ENCODE data around the gene PPP6R2. TPM values are rescaled to one million over a fixed set of nuclear protein-coding genes. Genes with fewer than 3 reads are reported as not detected.
A peak's percentile ranks its signal among the peaks of the same experiment; 100 is the strongest.

Gene PPP6R2
- polyA plus RNA-seq, 3 donors, result 9.1 to 74.5 (median 10.3) TPM

DNA sequence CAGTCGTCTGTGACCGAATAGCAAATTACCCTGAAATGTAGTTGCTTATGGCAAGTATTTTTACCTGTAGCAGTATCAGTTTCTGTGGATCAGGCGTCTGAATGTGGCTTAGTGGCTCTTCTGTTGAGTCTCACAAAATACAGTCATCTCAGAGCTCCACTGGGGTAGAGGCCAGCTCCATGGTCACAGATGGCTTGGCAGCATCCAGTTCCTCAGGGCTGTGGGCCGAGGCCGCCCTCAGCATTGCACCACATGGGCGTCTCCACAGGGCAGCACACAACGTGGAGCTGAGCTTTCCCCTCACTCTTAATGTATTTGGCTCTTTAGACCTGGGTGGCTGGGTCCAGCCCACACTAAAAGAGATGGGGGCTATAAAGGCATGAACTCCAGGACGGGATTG, 73.9 kb downstream of the PPP6R2 start:
- intact Hi-C loops (cut with micrococcal nuclease), result no loop called here
- Mint-ChIP-seq H3K27ac (no peak overlapping the region), H3K36me3 (peaks cover 66 to 86% of the 10 kb centered on the region in 2 donors)

DNA sequence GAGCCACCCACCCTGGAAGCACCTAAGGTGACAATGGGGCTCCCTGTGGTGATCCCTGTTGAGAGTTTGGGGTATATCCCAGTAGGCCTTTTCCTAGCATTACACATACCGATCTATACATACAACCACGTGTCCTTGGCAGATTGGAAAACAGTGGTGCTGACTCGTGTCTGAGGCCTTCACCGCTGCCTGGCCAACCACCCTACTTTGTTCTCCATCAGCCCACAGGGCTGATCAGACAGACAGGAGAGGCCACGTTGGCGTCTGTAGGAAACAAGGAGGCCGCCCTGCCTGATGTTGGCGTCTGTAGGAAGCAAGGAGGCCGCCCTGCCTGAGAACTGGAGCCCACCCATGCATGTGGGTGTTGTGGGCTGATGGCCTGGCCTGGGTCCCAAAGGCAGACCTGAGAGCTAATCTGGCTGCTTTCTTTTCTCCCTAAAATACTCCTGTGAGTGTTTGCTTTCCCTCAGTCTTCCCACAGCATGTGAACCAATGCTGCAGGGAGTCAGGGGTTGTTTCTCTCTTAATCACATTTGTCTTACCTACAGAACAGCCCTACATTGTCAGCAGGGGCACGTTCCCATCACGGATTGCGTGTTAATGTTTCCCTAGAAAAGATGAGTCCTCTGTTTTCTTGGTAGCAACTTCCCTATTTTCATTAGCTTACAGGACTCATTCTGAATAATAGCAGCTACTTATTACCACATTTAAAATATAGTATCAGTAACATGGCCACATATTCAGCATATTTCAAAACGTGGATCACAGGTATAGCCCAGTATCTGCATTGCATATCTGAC, 74.5 kb downstream of the PPP6R2 start:
- no peaks in the 10 kb centered on the region for H3K27me3 ChIP-seq (ENCODE audit: control insufficient read depth in 2 of 2, insufficient read depth in 2 of 2, low read length in 2 of 2)
- peak overlapping the region in 1 of 2 donors; percentile 40 for H3K27ac ChIP-seq (ENCODE audit: low read depth in 1 of 2, low read length in 2 of 2)
- 81% methylated on average over 11 of the region's 13 CpGs for WGBS (ENCODE audit: insufficient coverage)
- no peaks in the 10 kb centered on the region for H3K9me3 ChIP-seq (replicated peaks in 1 of 2; ENCODE audit: control insufficient read depth in 1 of 2, insufficient read depth in 1 of 2, low read length in 2 of 2)
- H3K4me2 ChIP-seq (replicated peaks; ENCODE audit: extremely low read depth, low read length, poor library complexity, severe bottlenecking), result no peak overlapping the region
- no peaks in the 10 kb centered on the region for H3K4me1 ChIP-seq (ENCODE audit: control insufficient read depth in 1 of 2, insufficient read depth in 2 of 2, low read length in 2 of 2)
- H3K79me2 ChIP-seq (ENCODE audit: insufficient read depth, low read length), result no peaks in the 10 kb centered on the region
- Mint-ChIP-seq H3K4me3 (no peak overlapping the region), H3K9me3 (no peaks in the 10 kb centered on the region), H3K27me3 (ENCODE audit: low read depth in 3 of 3) (no peaks in the 10 kb centered on the region), H3K36me3 (peaks cover 71 to 92% of the 10 kb centered on the region in 2 donors), H3K27ac (peak overlapping the region in 4 of 7 donors; percentile 2 to 78 (median 58)), H3K4me1 (peaks cover 2% of the 10 kb centered on the region)
- peak in 2 of 3 donors; percentile 3 to 37 for DNase-seq
- intact Hi-C loops (cut with micrococcal nuclease), result no loop called here
- H3K4me3 ChIP-seq (replicated peaks in 1 of 3; ENCODE audit: low read depth in 2 of 3, low read length in 3 of 3), result no peak overlapping the region
- H2AFZ ChIP-seq (ENCODE audit: insufficient read depth, low read depth, low read length, poor library complexity, severe bottlenecking), result no peak overlapping the region
- no peak for TF ChIP-seq CTCF (IDR thresholded peaks at IDR 0.05)
- H4K20me1 ChIP-seq (ENCODE audit: insufficient read depth, low read length), result peaks cover 10% of the 10 kb centered on the region
- no peak overlapping the region for H3K9ac ChIP-seq (ENCODE audit: insufficient read depth, low read length, poor library complexity, severe bottlenecking)
- H3K36me3 ChIP-seq (replicated peaks in 1 of 2; ENCODE audit: control insufficient read depth in 1 of 2, insufficient read depth in 2 of 2, low read length in 2 of 2), result peaks cover 92 to 97% of the 10 kb centered on the region in 2 donors

More for the DNA sequence above, 73.9 kb downstream of the PPP6R2 start:
- no peak overlapping the region for H3K9ac ChIP-seq (ENCODE audit: insufficient read depth, low read length, poor library complexity, severe bottlenecking)
- peaks cover 86 to 91% of the 10 kb centered on the region in 2 donors for H3K36me3 ChIP-seq (replicated peaks in 1 of 2; ENCODE audit: control insufficient read depth in 1 of 2, insufficient read depth in 2 of 2, low read length in 2 of 2)
- no peaks in the 10 kb centered on the region for H3K9me3 Mint-ChIP-seq
- H3K4me3 ChIP-seq (replicated peaks in 1 of 3; ENCODE audit: low read depth in 2 of 3, low read length in 3 of 3), result no peak overlapping the region
- H3K4me1 ChIP-seq (ENCODE audit: control insufficient read depth in 1 of 2, insufficient read depth in 2 of 2, low read length in 2 of 2), result no peaks in the 10 kb centered on the region
- H2AFZ ChIP-seq (ENCODE audit: insufficient read depth, low read depth, low read length, poor library complexity, severe bottlenecking), result no peak overlapping the region
- H3K4me1 Mint-ChIP-seq, result peaks cover 2% of the 10 kb centered on the region
- no peak overlapping the region for H3K4me3 Mint-ChIP-seq
- no peaks in the 10 kb centered on the region for H3K79me2 ChIP-seq (ENCODE audit: insufficient read depth, low read length)
- H3K9me3 ChIP-seq (replicated peaks in 1 of 2; ENCODE audit: control insufficient read depth in 1 of 2, insufficient read depth in 1 of 2, low read length in 2 of 2), result no peaks in the 10 kb centered on the region
- no peaks in the 10 kb centered on the region for H3K27me3 ChIP-seq (ENCODE audit: control insufficient read depth in 2 of 2, insufficient read depth in 2 of 2, low read length in 2 of 2)
- no peaks in the 10 kb centered on the region for H3K27me3 Mint-ChIP-seq (ENCODE audit: low read depth in 3 of 3)
- H3K4me2 ChIP-seq (replicated peaks; ENCODE audit: extremely low read depth, low read length, poor library complexity, severe bottlenecking), result no peak overlapping the region
- peaks cover 10% of the 10 kb centered on the region for H4K20me1 ChIP-seq (ENCODE audit: insufficient read depth, low read length)
- H3K27ac ChIP-seq (ENCODE audit: low read depth in 1 of 2, low read length in 2 of 2), result peak overlapping the region in 1 of 2 donors; percentile 40
- no peak for TF ChIP-seq CTCF (IDR thresholded peaks at IDR 0.05)
- no peak for DNase-seq
- 96% methylated on average over 5 of the region's 8 CpGs for WGBS (ENCODE audit: insufficient coverage)
